Esophagus (tissue), 2 donors: ENCODE data around the gene ALCAM. TPM values are rescaled to one million over a fixed set of nuclear protein-coding genes. Genes with fewer than 3 reads are reported as not detected.

Experiments used
- H3K27ac ChIP-seq, 2 donors: one replicate each; pipeline ENCODE4 v1.5.1; 2013; ENCODE audit warnings: low read depth in 2 of 2, mild to moderate bottlenecking in 2 of 2, inconsistent platforms in 1 of 2, low read length in 1 of 2, moderate library complexity in 1 of 2
- H3K27me3 ChIP-seq, 2 donors: one replicate each; pipeline ENCODE4 v1.6.1; 2013; ENCODE audit warnings: low read length in 2 of 2, control low read depth in 1 of 2, mild to moderate bottlenecking in 1 of 2; ENCODE audit not compliant: insufficient read depth in 2 of 2, control insufficient read depth in 1 of 2
- H3K36me3 ChIP-seq, 2 donors: one replicate each; pipeline ENCODE4 v1.6.1; 2013; ENCODE audit warnings: low read length in 1 of 2; ENCODE audit not compliant: control insufficient read depth in 2 of 2, insufficient read depth in 2 of 2
- H3K4me1 ChIP-seq, 2 donors: one replicate each; pipeline ENCODE4 v1.6.1; 2013; ENCODE audit warnings: low read length in 1 of 2; ENCODE audit not compliant: control insufficient read depth in 2 of 2, insufficient read depth in 2 of 2
- H3K4me3 ChIP-seq, 2 donors: one replicate each; pipeline ENCODE4 v1.5.1; 2013; ENCODE audit warnings: low read length in 2 of 2, mild to moderate bottlenecking in 2 of 2, low read depth in 1 of 2, moderate library complexity in 1 of 2
- H3K9me3 ChIP-seq, 2 donors: one replicate each; pipeline ENCODE4 v1.6.1; 2013; ENCODE audit warnings: mild to moderate bottlenecking in 2 of 2, low read depth in 1 of 2, low read length in 1 of 2, moderate library complexity in 1 of 2; ENCODE audit not compliant: control insufficient read depth in 2 of 2, insufficient read depth in 1 of 2
- WGBS, 2 donors: extraction: QIAGEN DNeasy Blood & Tissue Kit; methylation state at CpG; one replicate each; pipeline ENCODE4 v1.1.7; 2013; 5-methylcytosine and 5-hydroxymethylcytosine counted together
- polyA plus RNA-seq, 2 donors: library from polyadenylated mRNA; stranded (reverse); fragments of 200-250 nt; gene quantifications; one replicate each; pipeline ENCODE4 v1.2.3, GENCODE V29; 2013
- donor health status: healthy with polysubstance abuse.
- donor health status: Bipolar disorder and iron deficiency.

The ALCAM gene
- polyA plus RNA-seq: 1 to 10 TPM; 3.3 to 5.4 TPM

- Histone ChIP-seq H3K36me3 (no peaks in the 10 kb centered on the region), H3K9me3 (no peaks in the 10 kb centered on the region), H3K4me3 (peak within 1 kb of the TSS; percentile 71 to 85), H3K27ac (peak within 1 kb of the TSS; percentile 54 to 76), H3K4me1 (peaks cover 0 to 2% of the 10 kb centered on the region in 2 donors), H3K27me3 (no peaks in the 10 kb centered on the region)
- 0% methylated on average over 46 to 48 of the region's 48 CpGs for WGBS, 2 donors
These were observed at the start of gene ALCAM for GRCh38 chr3:105366326-105367062. Gene ALCAM (plus strand): TSS chr3:105366909.

- H3K36me3 ChIP-seq: no peaks in the 10 kb centered on the region
These were observed 48.9 kb upstream of the ALCAM start for GRCh38 chr3:105317841-105318240.

GRCh38 chr3:105322570-105323273 is 44.0 kb upstream of the ALCAM start:
- no peaks in the 10 kb centered on the region for H3K27me3 ChIP-seq
- no peaks in the 10 kb centered on the region for H3K4me1 ChIP-seq
- no peaks in the 10 kb centered on the region for H3K9me3 ChIP-seq
- no peak overlapping the region for H3K4me3 ChIP-seq
- no peaks in the 10 kb centered on the region for H3K36me3 ChIP-seq
- H3K27ac ChIP-seq: no peak overlapping the region
- 82 to 85% methylated on average over 3 of the region's 3 CpGs for WGBS, 2 donors

More at GRCh38 chr3:105317841-105318240, 48.9 kb upstream of the ALCAM start:
- H3K4me3 ChIP-seq: no peak overlapping the region
- 58 to 64% methylated on average over 1 of the region's 1 CpG for WGBS, 2 donors
- no peaks in the 10 kb centered on the region for H3K4me1 ChIP-seq
- H3K9me3 ChIP-seq: no peaks in the 10 kb centered on the region
- H3K27ac ChIP-seq: no peak overlapping the region
- no peaks in the 10 kb centered on the region for H3K27me3 ChIP-seq

- H3K4me1 ChIP-seq: no peaks in the 10 kb centered on the region
- H3K4me3 ChIP-seq: no peak overlapping the region
- WGBS, 2 donors: 74 to 82% methylated on average over 2 of the region's 2 CpGs
- H3K36me3 ChIP-seq: no peaks in the 10 kb centered on the region
- H3K27ac ChIP-seq: no peak overlapping the region
- no peaks in the 10 kb centered on the region for H3K9me3 ChIP-seq
- H3K27me3 ChIP-seq: no peaks in the 10 kb centered on the region
These were observed 43.5 kb upstream of the ALCAM start for GRCh38 chr3:105323274-105323599.

- 67 to 77% methylated on average over 1 of the region's 1 CpG for WGBS, 2 donors
- Histone ChIP-seq H3K27ac (no peak overlapping the region), H3K4me3 (no peak overlapping the region), H3K36me3 (no peaks in the 10 kb centered on the region), H3K4me1 (no peaks in the 10 kb centered on the region), H3K9me3 (no peaks in the 10 kb centered on the region), H3K27me3 (no peaks in the 10 kb centered on the region)
These were observed 41.8 kb upstream of the ALCAM start for GRCh38 chr3:105324951-105325350.

GRCh38 chr3:105327662-105328337 is 38.9 kb upstream of the ALCAM start:
- no peak overlapping the region for H3K4me3 ChIP-seq
- no peaks in the 10 kb centered on the region for H3K27me3 ChIP-seq
- H3K36me3 ChIP-seq: no peaks in the 10 kb centered on the region
- H3K4me1 ChIP-seq: no peaks in the 10 kb centered on the region
- H3K9me3 ChIP-seq: no peaks in the 10 kb centered on the region
- H3K27ac ChIP-seq: no peak overlapping the region

GRCh38 chr3:105328338-105328730 is 38.4 kb upstream of the ALCAM start:
- Histone ChIP-seq H3K36me3 (no peaks in the 10 kb centered on the region), H3K4me3 (no peak overlapping the region), H3K27me3 (no peaks in the 10 kb centered on the region), H3K27ac (no peak overlapping the region), H3K9me3 (no peaks in the 10 kb centered on the region), H3K4me1 (no peaks in the 10 kb centered on the region)
- 59 to 68% methylated on average over 2 of the region's 2 CpGs for WGBS, 2 donors

- Histone ChIP-seq H3K9me3 (no peaks in the 10 kb centered on the region), H3K27ac (no peak overlapping the region), H3K36me3 (no peaks in the 10 kb centered on the region), H3K4me3 (no peak overlapping the region), H3K27me3 (no peaks in the 10 kb centered on the region), H3K4me1 (no peaks in the 10 kb centered on the region)
- 78 to 84% methylated on average over 1 of the region's 1 CpG for WGBS, 2 donors
These were observed 33.7 kb upstream of the ALCAM start for GRCh38 chr3:105332961-105333360.

- Histone ChIP-seq H3K27me3 (no peaks in the 10 kb centered on the region), H3K9me3 (no peaks in the 10 kb centered on the region), H3K27ac (no peak overlapping the region), H3K36me3 (no peaks in the 10 kb centered on the region), H3K4me1 (no peaks in the 10 kb centered on the region), H3K4me3 (no peak overlapping the region)
- 82 to 84% methylated on average over 1 of the region's 1 CpG for WGBS, 2 donors
These were observed 32.4 kb upstream of the ALCAM start for GRCh38 chr3:105334138-105334882.
